ENCODE measurements around the gene CAMK2G. TPM values are rescaled to one million over a fixed set of nuclear protein-coding genes. Genes with fewer than 3 reads are reported as not detected.

Gene CAMK2G
- total RNA-seq, 6 experiments from 2014 or later: 8.3 to 10.7 (median 9.4) TPM

- TF ChIP-seq POLR2A (IDR thresholded peaks at IDR 0.05): no peak
- TF ChIP-seq, protein P1, sequence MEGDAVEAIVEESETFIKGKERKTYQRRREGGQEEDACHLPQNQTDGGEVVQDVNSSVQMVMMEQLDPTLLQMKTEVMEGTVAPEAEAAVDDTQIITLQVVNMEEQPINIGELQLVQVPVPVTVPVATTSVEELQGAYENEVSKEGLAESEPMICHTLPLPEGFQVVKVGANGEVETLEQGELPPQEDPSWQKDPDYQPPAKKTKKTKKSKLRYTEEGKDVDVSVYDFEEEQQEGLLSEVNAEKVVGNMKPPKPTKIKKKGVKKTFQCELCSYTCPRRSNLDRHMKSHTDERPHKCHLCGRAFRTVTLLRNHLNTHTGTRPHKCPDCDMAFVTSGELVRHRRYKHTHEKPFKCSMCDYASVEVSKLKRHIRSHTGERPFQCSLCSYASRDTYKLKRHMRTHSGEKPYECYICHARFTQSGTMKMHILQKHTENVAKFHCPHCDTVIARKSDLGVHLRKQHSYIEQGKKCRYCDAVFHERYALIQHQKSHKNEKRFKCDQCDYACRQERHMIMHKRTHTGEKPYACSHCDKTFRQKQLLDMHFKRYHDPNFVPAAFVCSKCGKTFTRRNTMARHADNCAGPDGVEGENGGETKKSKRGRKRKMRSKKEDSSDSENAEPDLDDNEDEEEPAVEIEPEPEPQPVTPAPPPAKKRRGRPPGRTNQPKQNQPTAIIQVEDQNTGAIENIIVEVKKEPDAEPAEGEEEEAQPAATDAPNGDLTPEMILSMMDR (IDR thresholded peaks at IDR 0.05): no peak
- no peak for DNase-seq
- no peak overlapping the region for H3K4me3 ChIP-seq
- intact Hi-C loops (cut with DNase I): no loop called here
- no peaks in the 10 kb centered on the region for H3K9me3 ChIP-seq
- peaks cover 0 to 2% (median 0%) of the 10 kb centered on the region in 4 donors for H3K4me1 ChIP-seq
- H3K27ac ChIP-seq: no peak overlapping the region
- no CpG with 5 or more reads among the region's 1 CpG for WGBS (ENCODE audit: insufficient coverage, low coverage, low lambda C conversion rate, missing lambda C conversion rate)
- no peak for ATAC-seq
- no peaks in the 10 kb centered on the region for H3K36me3 ChIP-seq
- H3K27me3 ChIP-seq: no peaks in the 10 kb centered on the region
These were observed 4.0 kb upstream of the CAMK2G start for GRCh38 chr10:73878365-73878764.

GRCh38 chr10:73877533-73878160 lies 3.3 kb upstream of the CAMK2G start:
- TF ChIP-seq POLR2A (IDR thresholded peaks at IDR 0.05): no peak
- TF ChIP-seq, protein P1 (IDR thresholded peaks at IDR 0.05): no peak
- peaks cover 0 to 5% (median 0%) of the 10 kb centered on the region in 4 donors for H3K4me1 ChIP-seq
- DNase-seq (no peak), ATAC-seq (no peak)
- H3K27ac ChIP-seq: no peak overlapping the region
- H3K27me3 ChIP-seq: no peaks in the 10 kb centered on the region
- H3K36me3 ChIP-seq: no peaks in the 10 kb centered on the region
- intact Hi-C loops (cut with DNase I): no loop called here
- H3K9me3 ChIP-seq: no peaks in the 10 kb centered on the region
- WGBS (ENCODE audit: insufficient coverage, low coverage, low lambda C conversion rate, missing lambda C conversion rate): 91% methylated on average over 5 of the region's 9 CpGs
- H3K4me3 ChIP-seq: no peak overlapping the region

- 83% methylated on average over 4 of the region's 4 CpGs for WGBS (ENCODE audit: insufficient coverage, low coverage, low lambda C conversion rate, missing lambda C conversion rate)
- no peaks in the 10 kb centered on the region for H3K9me3 ChIP-seq
- peaks cover 0 to 10% (median 0%) of the 10 kb centered on the region in 4 donors for H3K4me1 ChIP-seq
- no peak overlapping the region for H3K4me3 ChIP-seq
- H3K36me3 ChIP-seq: no peaks in the 10 kb centered on the region
- H3K27me3 ChIP-seq: no peaks in the 10 kb centered on the region
- no peak overlapping the region for H3K27ac ChIP-seq
- intact Hi-C loops (cut with DNase I): no loop called here
- DNase-seq (no peak), ATAC-seq (no peak)
- no peak for TF ChIP-seq POLR2A (IDR thresholded peaks at IDR 0.05)
- TF ChIP-seq, protein P1 (IDR thresholded peaks at IDR 0.05): no peak
These were observed 2.6 kb upstream of the CAMK2G start for GRCh38 chr10:73876971-73877370.

GRCh38 chr10:73876566-73876965 lies 2.2 kb upstream of the CAMK2G start:
- ATAC-seq: no peak
- Histone ChIP-seq H3K27ac (no peak overlapping the region), H3K9me3 (no peaks in the 10 kb centered on the region), H3K27me3 (no peaks in the 10 kb centered on the region), H3K4me1 (peaks cover 0 to 14% (median 0%) of the 10 kb centered on the region in 4 donors), H3K36me3 (no peaks in the 10 kb centered on the region), H3K4me3 (no peak overlapping the region)
- no peak for TF ChIP-seq POLR2A (IDR thresholded peaks at IDR 0.05)
- TF ChIP-seq, protein P1 (IDR thresholded peaks at IDR 0.05): no peak
- DNase-seq: no peak
- intact Hi-C loops (cut with DNase I): no loop called here

All from right lobe of liver (tissue), 6 donors.